Mesenteric fat pad (tissue), 1 donor: ENCODE data around the gene NKD2. TPM values are rescaled to one million over a fixed set of nuclear protein-coding genes. Genes with fewer than 3 reads are reported as not detected.
"Not testable (repeated sequence)": the region's sequence is repeated elsewhere in the genome, so short reads cannot be mapped to it uniquely, and the experiment has no call there.

ENCODE experiments used
- DNase-seq: peaks from one replicate; pipeline ENCODE4 v3.0.0-alpha.2; 2020; ENCODE audit warnings: low spot score
- total RNA-seq: library from RNA; stranded (reverse); fragmentation: NEBNext Ultra II Directional; extraction: Animal tissue kit (Norgen Biotek cat#: 25700); gene quantifications from one replicate; pipeline ENCODE4 v1.2.1, GENCODE V29; 2021
- donor health status: DM: yes; HTN: yes; CAD: no.

The NKD2 gene
- total RNA-seq, 1 donor from 2014 or later = 17.1 TPM

DNA sequence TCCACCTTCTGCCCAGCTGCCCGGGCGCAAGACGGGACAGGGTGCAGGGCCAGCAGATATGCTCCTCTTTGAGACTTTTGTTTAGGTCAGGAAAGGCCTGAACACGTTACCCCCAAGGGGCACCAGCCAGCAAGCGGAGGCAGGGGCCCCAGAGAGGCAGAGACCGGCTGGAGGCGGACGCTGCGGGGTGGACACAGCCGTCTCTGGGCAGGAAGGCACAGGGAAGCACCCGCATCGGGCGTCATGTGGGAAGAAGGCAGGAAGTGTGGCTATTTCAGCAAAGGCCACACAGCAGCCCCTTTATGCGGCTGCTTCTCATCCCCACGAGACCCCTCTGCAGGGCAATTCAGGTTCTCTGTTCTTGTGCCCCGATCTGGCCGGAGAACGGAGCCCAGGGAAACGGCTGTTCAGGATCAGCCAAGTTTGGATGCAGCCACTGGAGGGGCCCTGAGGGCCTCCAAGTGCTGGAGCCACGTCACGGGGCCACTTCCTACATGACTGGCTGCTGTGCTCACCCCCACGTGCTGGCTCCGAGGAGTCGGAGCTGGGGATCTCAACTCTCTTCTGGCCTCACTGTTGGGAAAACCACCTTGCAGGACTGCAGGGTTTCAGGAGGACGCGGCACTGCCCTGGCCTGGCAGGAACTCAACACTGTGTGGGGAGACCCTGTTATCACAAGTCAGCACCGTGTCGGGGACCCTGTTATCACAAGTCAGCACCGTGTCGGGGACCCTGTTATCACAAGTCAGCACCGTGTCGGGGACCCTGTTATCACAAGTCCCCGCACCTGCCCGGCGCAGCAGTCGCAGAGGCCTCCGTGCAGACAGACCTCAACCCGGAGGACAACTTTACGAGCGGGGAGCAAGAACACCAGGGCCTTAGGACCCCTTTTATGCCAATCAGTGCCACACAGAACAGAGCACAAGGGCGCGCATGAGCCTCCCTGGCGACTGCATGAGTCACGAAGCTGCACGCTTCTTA, 58.8 kb downstream of the NKD2 start:
- DNase-seq = no peak

DNA sequence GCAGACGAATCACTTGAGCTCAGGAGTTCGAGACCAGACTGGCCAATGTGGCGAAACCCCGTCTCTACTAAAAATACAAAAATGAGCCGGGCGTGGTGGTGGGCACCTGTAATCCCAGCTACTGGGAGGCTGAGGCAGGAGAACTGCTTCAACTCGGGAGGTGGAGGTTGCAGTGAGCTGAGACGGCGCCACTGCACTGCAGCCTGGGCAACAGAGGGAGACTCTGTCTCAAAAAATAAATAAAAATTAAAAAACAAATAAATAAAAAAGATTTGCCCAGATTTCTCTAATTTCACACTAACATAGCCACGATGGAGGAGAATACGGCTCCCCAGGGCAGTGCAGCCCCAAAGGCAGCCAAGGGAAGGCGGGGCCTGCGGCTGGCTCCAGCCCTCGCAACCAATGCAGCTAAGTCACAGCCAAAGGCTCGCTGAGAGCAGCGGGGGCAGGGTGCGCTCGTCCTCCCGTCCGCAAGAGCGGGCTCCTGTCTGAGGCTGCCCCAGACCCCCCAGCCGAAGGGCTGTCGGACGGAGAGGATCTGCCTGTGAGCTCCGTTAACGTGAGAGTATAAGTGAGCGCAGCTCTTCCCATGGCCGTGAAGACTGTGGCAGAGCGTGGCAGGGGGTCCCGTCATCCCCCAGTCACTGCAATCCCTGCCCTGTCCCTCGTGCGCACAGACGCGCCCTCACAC, 59.7 kb downstream of the NKD2 start:
- no peak for DNase-seq

- no peak for DNase-seq
These were observed 60.5 kb downstream of the NKD2 start for GRCh38 chr5:1068895-1069719.

- no peak for DNase-seq
These were observed 61.1 kb downstream of the NKD2 start for GRCh38 chr5:1069720-1070088.

- DNase-seq = no peak
These were observed 64.9 kb downstream of the NKD2 start for GRCh38 chr5:1073239-1074102.

- no peak for DNase-seq
These were observed 65.6 kb downstream of the NKD2 start for GRCh38 chr5:1074226-1074625.

DNA sequence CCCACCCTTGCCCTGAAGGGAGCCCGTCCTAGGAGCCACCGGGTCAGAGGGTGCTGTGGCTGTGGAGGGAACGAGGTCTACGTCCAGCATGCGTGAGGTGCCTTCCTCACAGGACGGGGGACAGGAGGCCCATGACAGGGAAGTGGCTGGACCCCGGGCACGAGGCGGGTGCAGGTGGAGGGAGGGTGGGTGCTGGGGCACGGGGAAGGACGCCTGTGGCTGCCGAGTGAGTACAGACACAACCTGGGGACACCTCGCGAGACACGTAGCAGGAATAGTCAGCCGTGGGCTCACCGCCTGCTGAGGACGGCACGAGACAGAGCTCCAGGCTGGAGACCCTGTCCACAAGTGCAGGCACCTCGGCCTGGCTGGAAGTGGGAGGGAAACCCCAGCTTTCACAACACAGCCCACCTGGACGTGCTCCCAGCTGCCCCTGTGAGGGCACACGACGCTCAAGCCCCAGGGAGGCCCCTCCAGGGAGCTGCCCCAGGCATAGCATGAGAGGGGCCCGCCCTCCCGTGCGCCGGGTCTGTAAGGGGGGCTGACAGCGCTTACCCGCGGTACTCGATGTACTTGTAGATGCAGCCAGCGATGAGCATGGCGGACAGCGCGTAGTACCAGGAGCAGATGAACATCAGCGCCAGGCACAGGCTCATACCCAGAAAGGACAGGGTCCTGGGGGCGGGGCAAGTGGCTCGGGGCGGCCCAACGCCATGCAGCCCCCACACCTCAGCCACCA, 66.4 kb downstream of the NKD2 start:
- no peak for DNase-seq

- DNase-seq = no peak
These were observed 66.9 kb downstream of the NKD2 start for GRCh38 chr5:1075555-1075881.

- DNase-seq = no peak
These were observed 67.3 kb downstream of the NKD2 start for GRCh38 chr5:1075931-1076330.

DNA sequence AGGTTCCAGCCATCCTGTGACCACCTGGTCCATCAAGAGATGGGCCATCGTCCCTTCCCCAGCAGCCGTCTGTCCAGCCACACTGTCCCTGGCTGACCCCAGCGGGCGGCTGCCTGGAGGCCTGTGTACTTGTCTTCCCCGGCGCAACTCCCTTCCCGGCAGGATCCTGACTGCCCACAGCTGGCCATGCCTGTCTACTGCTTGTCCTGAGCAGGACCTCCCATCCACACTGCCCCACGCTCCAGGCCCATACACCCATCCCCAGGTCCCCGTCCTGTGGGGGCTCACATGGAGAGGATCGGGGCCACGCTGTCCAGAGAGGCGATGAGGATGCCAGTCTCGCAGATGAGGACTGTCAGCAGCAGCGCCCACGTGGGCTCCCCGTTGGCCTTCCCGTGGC, 67.8 kb downstream of the NKD2 start:
- no peak for DNase-seq

- no peak for DNase-seq
These were observed 68.4 kb downstream of the NKD2 start for GRCh38 chr5:1077026-1077425.

- DNase-seq = no peak
These were observed 69.0 kb downstream of the NKD2 start for GRCh38 chr5:1077491-1078020.

GRCh38 chr5:1078206-1078605, 69.6 kb downstream of the NKD2 start:
- no peak for DNase-seq

GRCh38 chr5:1078851-1079250, 70.2 kb downstream of the NKD2 start:
- DNase-seq = no peak

GRCh38 chr5:1079486-1079885, 70.9 kb downstream of the NKD2 start:
- DNase-seq = no peak

DNA sequence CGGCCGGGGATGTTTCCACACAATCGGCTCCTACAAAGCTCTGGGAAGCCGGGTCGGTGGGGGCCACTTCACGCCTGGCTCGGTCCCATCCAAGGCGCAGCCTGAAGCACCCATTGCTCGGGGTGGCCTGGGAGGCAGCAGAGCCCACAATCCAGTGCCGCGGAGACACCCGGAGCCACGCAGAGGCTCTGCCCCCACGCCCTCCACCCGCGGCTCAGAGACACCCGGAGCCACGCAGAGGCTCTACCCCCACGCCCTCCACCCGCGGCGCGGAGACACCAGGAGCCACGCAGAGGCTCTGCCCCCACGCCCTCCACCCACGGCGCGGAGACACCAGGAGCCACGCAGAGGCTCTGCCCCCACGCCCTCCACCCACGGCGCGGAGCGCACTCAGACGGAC, 71.4 kb downstream of the NKD2 start:
- DNase-seq = no peak

- no peak for DNase-seq
These were observed 71.8 kb downstream of the NKD2 start for GRCh38 chr5:1080432-1080831.

- DNase-seq = no peak
These were observed 72.9 kb downstream of the NKD2 start for GRCh38 chr5:1081519-1081918.

DNA sequence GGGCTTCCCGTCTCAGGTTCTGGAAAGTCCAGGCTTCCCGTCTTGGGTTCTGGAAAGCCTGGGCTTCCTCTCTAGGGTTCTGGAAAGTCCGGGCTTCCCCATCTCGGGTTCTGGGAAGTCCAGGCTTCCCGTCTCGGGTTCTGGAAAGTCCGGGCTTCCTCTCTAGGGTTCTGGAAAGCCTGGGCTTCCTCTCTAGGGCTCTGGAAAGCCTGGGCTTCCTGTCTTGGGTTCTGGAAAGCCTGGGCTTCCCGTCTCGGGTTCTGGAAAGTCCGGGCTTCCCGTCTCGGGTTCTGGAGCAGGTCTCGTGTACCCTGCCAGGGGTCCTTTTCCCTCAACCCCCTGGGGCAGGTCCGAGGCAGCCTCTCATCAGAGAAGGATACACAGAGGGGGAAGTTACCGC, 74.4 kb downstream of the NKD2 start:
- DNase-seq = not testable (repeated sequence)
